ENCODE measurements around the gene ACSS1.

ACSS1 gene

DNA sequence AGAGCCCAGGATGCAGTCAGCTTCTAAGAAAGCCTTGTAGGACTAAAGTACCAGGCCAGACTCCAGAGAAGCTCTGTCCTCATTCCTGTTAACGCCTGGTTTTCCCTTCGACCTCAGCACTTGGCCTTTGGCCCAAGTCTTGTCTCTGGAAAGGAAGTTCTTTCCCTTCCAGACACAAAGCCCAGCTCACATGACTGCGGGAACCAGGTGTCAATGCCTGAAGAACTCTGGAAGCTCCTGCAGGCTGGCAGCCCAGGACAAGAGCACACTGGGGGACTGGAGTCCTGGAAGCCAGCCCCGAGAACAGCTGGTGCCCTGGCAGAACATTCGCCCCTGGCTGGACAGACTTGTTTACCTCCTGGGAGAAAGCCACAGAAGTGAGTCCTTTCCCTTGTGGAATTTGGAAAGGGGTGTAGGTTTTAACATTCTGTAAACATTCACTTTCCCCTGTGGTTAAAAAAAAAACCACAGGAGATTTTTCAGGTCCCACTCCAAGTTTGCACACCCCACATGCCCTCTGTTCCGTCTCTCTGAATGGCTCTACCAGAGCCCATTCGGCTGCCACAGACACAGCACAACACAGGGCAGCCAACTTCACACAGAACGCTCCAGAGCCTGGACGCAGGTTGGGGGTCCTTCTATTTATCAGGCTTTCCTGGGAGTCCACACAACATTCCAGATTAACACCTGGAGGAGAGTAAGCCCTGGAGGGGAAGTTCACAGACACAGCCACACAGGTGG lies 18.1 kb downstream of the ACSS1 start:
- H3K4me3 ChIP-seq (ENCODE audit: low read depth, low read length) = no peak overlapping the region
- in situ Hi-C loops (cut with HindIII; ENCODE audit: low pct_ligation_motif_present, low sequenced_read_pairs) = no loop called here
- no peak for DNase-seq
- H3K27ac ChIP-seq = no peak overlapping the region
- TF ChIP-seq, protein P1, sequence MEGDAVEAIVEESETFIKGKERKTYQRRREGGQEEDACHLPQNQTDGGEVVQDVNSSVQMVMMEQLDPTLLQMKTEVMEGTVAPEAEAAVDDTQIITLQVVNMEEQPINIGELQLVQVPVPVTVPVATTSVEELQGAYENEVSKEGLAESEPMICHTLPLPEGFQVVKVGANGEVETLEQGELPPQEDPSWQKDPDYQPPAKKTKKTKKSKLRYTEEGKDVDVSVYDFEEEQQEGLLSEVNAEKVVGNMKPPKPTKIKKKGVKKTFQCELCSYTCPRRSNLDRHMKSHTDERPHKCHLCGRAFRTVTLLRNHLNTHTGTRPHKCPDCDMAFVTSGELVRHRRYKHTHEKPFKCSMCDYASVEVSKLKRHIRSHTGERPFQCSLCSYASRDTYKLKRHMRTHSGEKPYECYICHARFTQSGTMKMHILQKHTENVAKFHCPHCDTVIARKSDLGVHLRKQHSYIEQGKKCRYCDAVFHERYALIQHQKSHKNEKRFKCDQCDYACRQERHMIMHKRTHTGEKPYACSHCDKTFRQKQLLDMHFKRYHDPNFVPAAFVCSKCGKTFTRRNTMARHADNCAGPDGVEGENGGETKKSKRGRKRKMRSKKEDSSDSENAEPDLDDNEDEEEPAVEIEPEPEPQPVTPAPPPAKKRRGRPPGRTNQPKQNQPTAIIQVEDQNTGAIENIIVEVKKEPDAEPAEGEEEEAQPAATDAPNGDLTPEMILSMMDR (IDR thresholded peaks at IDR 0.05; ENCODE audit: low read depth, low read length, missing control alignments) = no peak
- no peaks in the 10 kb centered on the region for H3K27me3 ChIP-seq (replicated peaks)
- H3K36me3 ChIP-seq (replicated peaks) = no peaks in the 10 kb centered on the region

DNA sequence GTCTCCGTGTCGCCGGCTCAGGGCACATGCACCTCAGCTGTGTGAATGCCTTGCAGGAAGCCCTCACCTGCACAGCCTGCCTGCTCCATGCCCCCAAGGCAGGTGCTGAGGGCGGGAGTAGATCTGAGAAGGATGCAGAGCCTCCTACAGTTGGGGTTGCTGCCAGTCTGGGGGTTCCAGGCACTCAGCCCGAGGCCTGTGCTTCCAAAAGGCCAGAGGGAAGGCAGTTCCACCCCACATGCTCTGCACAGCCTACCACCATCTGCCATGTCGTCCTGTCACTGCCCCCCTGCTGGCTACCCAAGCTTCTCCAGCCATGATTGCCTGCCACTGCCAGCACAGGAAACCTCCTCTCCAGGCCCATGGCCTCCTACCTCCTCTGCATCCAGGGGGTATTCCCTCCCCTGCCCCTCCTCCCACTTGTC lies 19.3 kb downstream of the ACSS1 start:
- TF ChIP-seq, protein P1 (IDR thresholded peaks at IDR 0.05; ENCODE audit: low read depth, low read length, missing control alignments) = no peak
- no peak overlapping the region for H3K4me3 ChIP-seq (ENCODE audit: low read depth, low read length)
- H3K27ac ChIP-seq = no peak overlapping the region
- DNase-seq = no peak
- no peaks in the 10 kb centered on the region for H3K36me3 ChIP-seq (replicated peaks)
- H3K27me3 ChIP-seq (replicated peaks) = no peaks in the 10 kb centered on the region
- in situ Hi-C loops (cut with HindIII; ENCODE audit: low pct_ligation_motif_present, low sequenced_read_pairs) = no loop called here

DNA sequence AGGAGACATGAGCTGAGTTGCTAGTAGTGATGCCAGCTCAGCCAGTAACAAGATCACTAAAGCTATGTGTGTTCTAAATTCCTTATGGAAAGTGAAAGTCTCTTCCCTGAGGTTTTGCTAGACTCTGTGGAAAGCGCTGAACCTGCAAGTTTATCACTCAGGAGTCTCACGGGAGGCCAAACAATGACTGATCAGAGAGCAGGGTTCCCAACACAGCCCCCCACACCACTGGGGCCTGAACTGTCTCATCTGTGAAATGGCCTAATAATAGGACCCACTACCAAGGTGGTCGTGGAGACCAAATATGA lies 19.9 kb downstream of the ACSS1 start:
- in situ Hi-C loops (cut with HindIII; ENCODE audit: low pct_ligation_motif_present, low sequenced_read_pairs) = no loop called here
- Histone ChIP-seq H3K27ac (no peak overlapping the region), H3K27me3 (replicated peaks) (no peaks in the 10 kb centered on the region), H3K36me3 (replicated peaks) (no peaks in the 10 kb centered on the region), H3K4me3 (ENCODE audit: low read depth, low read length) (no peak overlapping the region)
- TF ChIP-seq, protein P1 (IDR thresholded peaks at IDR 0.05; ENCODE audit: low read depth, low read length, missing control alignments) = no peak
- DNase-seq = no peak

DNA sequence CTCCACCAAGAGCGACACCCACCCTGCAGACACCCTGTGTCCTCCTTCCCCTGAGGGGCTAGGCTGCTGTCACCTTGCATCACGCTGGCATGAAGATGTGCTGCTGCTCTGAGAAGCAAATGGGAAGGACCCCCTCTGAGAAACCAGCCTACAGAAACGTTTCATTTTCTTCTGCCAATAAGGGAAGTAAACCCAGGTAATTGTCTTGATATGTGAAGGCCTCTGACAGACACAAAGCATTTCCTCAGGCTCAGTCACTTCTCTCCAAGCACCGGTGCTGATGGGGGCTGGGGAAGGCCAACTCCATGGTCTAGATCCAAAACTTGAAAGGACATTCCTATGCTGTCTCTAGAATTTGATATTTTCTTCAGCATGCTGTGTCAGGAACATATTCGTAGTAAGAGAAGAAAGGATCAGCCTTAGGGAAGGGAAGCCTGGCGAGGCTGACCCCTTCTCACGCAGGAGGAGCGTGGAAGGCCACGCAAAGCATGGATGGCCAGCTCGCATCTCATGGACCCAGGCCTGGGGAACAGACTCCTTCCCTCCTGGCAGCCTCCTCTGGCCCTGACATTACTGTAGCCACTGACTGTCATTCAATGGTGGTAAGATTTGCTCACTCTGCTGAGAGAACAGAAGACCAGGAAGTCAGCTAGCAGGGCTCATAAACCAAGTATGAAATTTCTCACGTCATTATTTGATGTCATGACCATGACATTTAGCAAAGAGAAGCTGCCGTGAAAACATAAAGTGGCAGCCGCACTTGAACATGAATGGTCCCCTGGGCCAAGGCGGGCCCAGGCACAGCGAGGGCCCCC lies 20.4 kb downstream of the ACSS1 start:
- Histone ChIP-seq H3K27me3 (replicated peaks) (no peaks in the 10 kb centered on the region), H3K27ac (no peak overlapping the region), H3K36me3 (replicated peaks) (no peaks in the 10 kb centered on the region), H3K4me3 (ENCODE audit: low read depth, low read length) (no peak overlapping the region)
- in situ Hi-C loops (cut with HindIII; ENCODE audit: low pct_ligation_motif_present, low sequenced_read_pairs) = no loop called here
- DNase-seq = no peak
- TF ChIP-seq, protein P1 (IDR thresholded peaks at IDR 0.05; ENCODE audit: low read depth, low read length, missing control alignments) = no peak

DNA sequence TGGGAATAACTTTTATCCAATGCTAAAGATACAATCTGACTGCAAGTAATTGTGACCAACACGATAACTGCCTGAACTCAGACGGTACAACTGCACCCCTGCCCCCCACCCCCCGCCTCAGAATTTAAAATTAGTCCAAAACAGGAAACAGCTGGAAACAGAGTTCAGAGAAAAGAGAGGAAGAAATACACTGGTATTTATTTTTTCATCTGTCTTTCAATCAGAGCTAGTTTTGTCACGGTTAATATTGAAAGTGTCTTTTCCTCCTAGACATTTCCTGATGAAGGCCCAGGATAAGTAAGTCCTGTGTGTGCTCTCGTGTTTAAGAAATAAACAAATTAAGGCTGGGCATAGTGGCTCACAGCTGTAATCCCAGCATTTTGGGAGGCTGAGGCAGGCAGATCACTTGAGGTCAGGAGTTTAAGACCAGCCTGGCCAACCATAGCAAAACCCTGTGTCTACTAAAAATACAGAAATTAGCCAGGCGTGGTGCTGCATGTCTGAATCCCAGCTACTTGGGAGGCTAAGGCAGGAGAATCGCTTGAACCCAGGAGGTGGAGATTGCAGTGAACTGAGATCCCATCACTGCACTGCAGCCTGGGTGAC lies 21.5 kb downstream of the ACSS1 start:
- in situ Hi-C loops (cut with HindIII; ENCODE audit: low pct_ligation_motif_present, low sequenced_read_pairs) = no loop called here
- DNase-seq = no peak
- no peaks in the 10 kb centered on the region for H3K36me3 ChIP-seq (replicated peaks)
- H3K27me3 ChIP-seq (replicated peaks) = no peaks in the 10 kb centered on the region
- no peak overlapping the region for H3K4me3 ChIP-seq (ENCODE audit: low read depth, low read length)
- H3K27ac ChIP-seq = no peak overlapping the region
- TF ChIP-seq, protein P1 (IDR thresholded peaks at IDR 0.05; ENCODE audit: low read depth, low read length, missing control alignments) = no peak
